ENCODE results near the gene SYT8.

- TF ChIP-seq POLR2A (IDR thresholded peaks at IDR 0.05) (no peak), CTCF (IDR thresholded peaks at IDR 0.05) (no peak)
Measured at GRCh38 chr11:1832920-1833295, 1.9 kb upstream of the SYT8 start.
